GM12878 (cell line): Measurements from ENCODE around the gene NEU1. TPM values are rescaled to one million over a fixed set of nuclear protein-coding genes. Genes with fewer than 3 reads are reported as not detected.

Source experiments
- CEBPZ ChIP-seq: fragments of 150-350 bp; IDR thresholded peaks from 2 replicates; pipeline ENCODE4 v1.6.1; 2016; ENCODE audit warnings: low read depth, low read length
- CREM ChIP-seq: IDR thresholded peaks from 2 replicates; pipeline ENCODE4 v1.6.1; 2014; ENCODE audit warnings: antibody characterized with exemption, low read depth
- DPF2 ChIP-seq: fragments of 450-650 bp; IDR thresholded peaks from 2 replicates; pipeline ENCODE4 v1.6.1; 2017; ENCODE audit warnings: mild to moderate bottlenecking
- EGR1 ChIP-seq, 2 experiments: IDR thresholded peaks; 1 replicate in 1 of 2; 2 replicates in 1 of 2; pipeline ENCODE4 v1.6.1; 2011 to 2012; ENCODE audit warnings: low read depth in 2 of 2, low read length in 2 of 2, borderline replicate concordance in 1 of 2, mild to moderate bottlenecking in 1 of 2, moderate library complexity in 1 of 2
- ESRRA ChIP-seq: IDR thresholded peaks from 2 replicates; pipeline ENCODE4 v1.6.1; 2012; ENCODE audit warnings: mild to moderate bottlenecking, low read length, improper control_type of control experiment
- FOXM1 ChIP-seq: IDR thresholded peaks from 2 replicates; pipeline ENCODE4 v1.6.1; 2012; ENCODE audit warnings: low read depth, mild to moderate bottlenecking, inconsistent platforms, low read length, moderate library complexity
- IRF4 ChIP-seq: IDR thresholded peaks from 2 replicates; pipeline ENCODE4 v1.6.1; 2011; ENCODE audit warnings: low read depth, low read length
- KDM1A ChIP-seq: fragments of 200-600 bp; sonication (generic); IDR thresholded peaks from 2 replicates; pipeline ENCODE4 v1.6.1; 2016; ENCODE audit warnings: borderline replicate concordance
- MLLT1 ChIP-seq: fragments of 450-650 bp; IDR thresholded peaks from 2 replicates; pipeline ENCODE4 v1.6.1; 2016; ENCODE audit warnings: mild to moderate bottlenecking
- MXI1 ChIP-seq: fragments of 150-350 bp; IDR thresholded peaks from 2 replicates; pipeline ENCODE4 v1.6.1; 2011; ENCODE audit warnings: low read depth, mild to moderate bottlenecking, inconsistent platforms, low read length, improper control_type of control experiment
- POLR2AphosphoS2 ChIP-seq: IDR thresholded peaks from 2 replicates; pipeline ENCODE4 v1.6.1; 2011; ENCODE audit warnings: low read depth, mild to moderate bottlenecking, low read length, improper control_type of control experiment, moderate library complexity
- RAD21 ChIP-seq: IDR thresholded peaks from 2 replicates; pipeline ENCODE4 v1.6.1; 2011; ENCODE audit warnings: mild to moderate bottlenecking, low read depth, low read length, moderate library complexity; ENCODE audit not compliant: insufficient read depth
- SIN3A ChIP-seq: IDR thresholded peaks from 2 replicates; pipeline ENCODE4 v1.6.1; 2012; ENCODE audit warnings: low read depth, low read length, improper control_type of control experiment
- SMARCA5 ChIP-seq: fragments of 450-650 bp; IDR thresholded peaks from 2 replicates; pipeline ENCODE4 v1.6.1; 2017; ENCODE audit warnings: mild to moderate bottlenecking
- SPI1 ChIP-seq: IDR thresholded peaks from 2 replicates; pipeline ENCODE4 v1.6.1; 2011; ENCODE audit warnings: low read depth, mild to moderate bottlenecking, low read length, moderate library complexity, borderline replicate concordance; ENCODE audit not compliant: insufficient read depth
- SREBF2 ChIP-seq: IDR thresholded peaks from 2 replicates; pipeline ENCODE4 v1.6.1; 2012; ENCODE audit warnings: mild to moderate bottlenecking, low read length
- TARDBP ChIP-seq: IDR thresholded peaks from 2 replicates; pipeline ENCODE4 v1.6.1; 2016; ENCODE audit warnings: borderline replicate concordance
- ZBED1 ChIP-seq: IDR thresholded peaks from 2 replicates; pipeline ENCODE4 v1.6.1; 2016; ENCODE audit warnings: borderline replicate concordance
- ZNF207 ChIP-seq: fragments of 450-650 bp; IDR thresholded peaks from 2 replicates; pipeline ENCODE4 v1.6.1; 2014; ENCODE audit warnings: antibody characterized with exemption, mild to moderate bottlenecking, borderline replicate concordance
- ZNF622 ChIP-seq: fragments of 450-650 bp; IDR thresholded peaks from 2 replicates; pipeline ENCODE4 v1.6.1; 2017; ENCODE audit warnings: mild to moderate bottlenecking, inconsistent platforms
- polyA plus RNA-seq, 11 experiments: library from polyadenylated mRNA; depleted of rRNA in 4 of 11; unstranded in 6 of 11; stranded (reverse) in 5 of 11; fragments of >200 nt; fragmentation: Nextera tagmentation in 4 of 11; fragmentation: Illumina TruSeq in 1 of 11; extraction: Ambion mirVana in 4 of 11; extraction: Trizol in 1 of 11; gene quantifications; 1 replicate in 1 of 11; 2 replicates in 10 of 11; pipeline versions ENCODE4 v1.2.1 to v1.2.3, GENCODE V29; 2011 to 2016; ENCODE audit warnings: inconsistent platforms in 2 of 11, missing spikeins in 2 of 11, low read depth in 1 of 11
- total RNA-seq, 4 experiments: library from RNA; depleted of rRNA in 3 of 4; stranded (reverse); fragments of >200 nt in 3 of 4; fragmentation: Illumina TruSeq in 1 of 4; extraction: Trizol in 1 of 4; gene quantifications; 2 replicates each; pipeline versions ENCODE4 v1.2.1 to v1.2.3, GENCODE V29; 2013 to 2021
- TF ChIP-seq, protein P1 (sequence below): IDR thresholded peaks from 2 replicates; pipeline ENCODE4 v1.6.1; 2012; ENCODE audit warnings: improper control_type of control experiment, low read depth, low read length; ENCODE audit not compliant: insufficient replicate concordance

Gene NEU1
- total and polyA plus RNA-seq, 10 of the 15 experiments (the other 5 are each of a cell fraction or from before 2014, with no cell fraction given) = 7.2 to 26.9 (median 21.6) TPM

DNA sequence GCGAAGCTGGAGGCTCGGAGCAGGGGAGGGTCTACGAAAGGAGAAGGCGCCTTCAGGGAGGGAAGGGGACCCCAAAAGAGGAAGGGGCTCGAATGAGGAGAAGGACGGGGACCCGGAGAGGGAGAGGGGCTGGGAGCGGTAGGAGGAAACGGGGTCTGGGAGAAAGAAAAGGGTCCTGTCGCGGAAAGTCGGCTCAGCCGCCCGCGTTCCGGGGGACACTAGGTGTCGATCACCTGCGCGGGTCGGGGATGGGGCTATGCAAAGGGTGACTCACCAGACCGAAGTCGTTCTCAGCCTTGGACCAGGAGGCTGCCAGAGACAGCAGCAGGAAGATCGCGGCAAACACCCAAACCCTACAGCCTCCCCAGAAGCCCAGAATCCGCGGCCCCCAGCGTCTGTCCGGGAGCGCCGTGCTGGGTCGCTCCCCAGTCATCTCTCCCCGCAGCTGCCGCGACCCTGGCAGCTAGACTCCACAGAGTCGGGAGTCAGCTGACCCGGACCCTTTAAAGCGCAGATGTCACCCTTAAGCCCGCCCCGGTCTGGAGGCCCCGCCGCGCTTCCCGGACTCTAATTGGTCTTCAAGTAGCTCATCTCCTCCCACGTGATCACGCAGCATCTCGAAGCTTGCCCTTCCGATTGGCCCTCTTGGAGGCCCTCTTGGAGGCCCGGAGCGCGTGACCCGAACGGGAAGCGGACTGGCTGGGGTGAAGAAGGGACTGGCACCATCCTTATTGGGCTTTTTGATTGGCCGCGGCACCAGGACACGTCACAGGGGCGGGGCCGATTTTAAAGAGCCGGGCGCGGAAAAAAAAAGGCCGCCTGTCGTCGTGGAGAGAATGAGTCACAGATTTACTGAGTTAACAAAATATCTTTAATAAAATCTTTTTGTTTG, at the start of gene NEU1 (continued):
- TF ChIP-seq CEBPZ (0 out of 2 replicates have a peak, but pooled peaks have one; percentile 29), CREM (peak; percentile 86), FOXM1 (no peak), SMARCA5 (no peak; the same call in 1 of the 2 replicates), SREBF2 (no peak; the same call in 1 of the 2 replicates), ZBED1 (no peak), MXI1 (peak; percentile 87), KDM1A (no peak), TARDBP (no peak), RAD21 (no peak), SIN3A (peak; percentile 95), POLR2AphosphoS2 (peak; percentile 96), IRF4 (no peak), EGR1 (IDR thresholded peaks at IDR 0.05; ENCODE audit: borderline replicate concordance in 1 of 2, low read depth in 2 of 2, low read length in 2 of 2) (no peak), SPI1 (no peak), ESRRA (no peak), ZNF622 (no peak), DPF2 (0 out of 2 replicates have a peak, but pooled peaks have one; percentile 42), ZNF207 (peak; percentile 44; the same call in 1 of the 2 replicates), MLLT1 (peak; percentile 15; the same call in 1 of the 2 replicates)
- TF ChIP-seq, protein P1, sequence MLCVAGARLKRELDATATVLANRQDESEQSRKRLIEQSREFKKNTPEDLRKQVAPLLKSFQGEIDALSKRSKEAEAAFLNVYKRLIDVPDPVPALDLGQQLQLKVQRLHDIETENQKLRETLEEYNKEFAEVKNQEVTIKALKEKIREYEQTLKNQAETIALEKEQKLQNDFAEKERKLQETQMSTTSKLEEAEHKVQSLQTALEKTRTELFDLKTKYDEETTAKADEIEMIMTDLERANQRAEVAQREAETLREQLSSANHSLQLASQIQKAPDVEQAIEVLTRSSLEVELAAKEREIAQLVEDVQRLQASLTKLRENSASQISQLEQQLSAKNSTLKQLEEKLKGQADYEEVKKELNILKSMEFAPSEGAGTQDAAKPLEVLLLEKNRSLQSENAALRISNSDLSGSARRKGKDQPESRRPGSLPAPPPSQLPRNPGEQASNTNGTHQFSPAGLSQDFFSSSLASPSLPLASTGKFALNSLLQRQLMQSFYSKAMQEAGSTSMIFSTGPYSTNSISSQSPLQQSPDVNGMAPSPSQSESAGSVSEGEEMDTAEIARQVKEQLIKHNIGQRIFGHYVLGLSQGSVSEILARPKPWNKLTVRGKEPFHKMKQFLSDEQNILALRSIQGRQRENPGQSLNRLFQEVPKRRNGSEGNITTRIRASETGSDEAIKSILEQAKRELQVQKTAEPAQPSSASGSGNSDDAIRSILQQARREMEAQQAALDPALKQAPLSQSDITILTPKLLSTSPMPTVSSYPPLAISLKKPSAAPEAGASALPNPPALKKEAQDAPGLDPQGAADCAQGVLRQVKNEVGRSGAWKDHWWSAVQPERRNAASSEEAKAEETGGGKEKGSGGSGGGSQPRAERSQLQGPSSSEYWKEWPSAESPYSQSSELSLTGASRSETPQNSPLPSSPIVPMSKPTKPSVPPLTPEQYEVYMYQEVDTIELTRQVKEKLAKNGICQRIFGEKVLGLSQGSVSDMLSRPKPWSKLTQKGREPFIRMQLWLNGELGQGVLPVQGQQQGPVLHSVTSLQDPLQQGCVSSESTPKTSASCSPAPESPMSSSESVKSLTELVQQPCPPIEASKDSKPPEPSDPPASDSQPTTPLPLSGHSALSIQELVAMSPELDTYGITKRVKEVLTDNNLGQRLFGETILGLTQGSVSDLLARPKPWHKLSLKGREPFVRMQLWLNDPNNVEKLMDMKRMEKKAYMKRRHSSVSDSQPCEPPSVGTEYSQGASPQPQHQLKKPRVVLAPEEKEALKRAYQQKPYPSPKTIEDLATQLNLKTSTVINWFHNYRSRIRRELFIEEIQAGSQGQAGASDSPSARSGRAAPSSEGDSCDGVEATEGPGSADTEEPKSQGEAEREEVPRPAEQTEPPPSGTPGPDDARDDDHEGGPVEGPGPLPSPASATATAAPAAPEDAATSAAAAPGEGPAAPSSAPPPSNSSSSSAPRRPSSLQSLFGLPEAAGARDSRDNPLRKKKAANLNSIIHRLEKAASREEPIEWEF = no peak
